ENCODE measurements around the gene HNRNPA2B1.
"Not testable (repeated sequence)": the region's sequence is repeated elsewhere in the genome, so short reads cannot be mapped to it uniquely, and the experiment has no call there.

Gene HNRNPA2B1

DNA sequence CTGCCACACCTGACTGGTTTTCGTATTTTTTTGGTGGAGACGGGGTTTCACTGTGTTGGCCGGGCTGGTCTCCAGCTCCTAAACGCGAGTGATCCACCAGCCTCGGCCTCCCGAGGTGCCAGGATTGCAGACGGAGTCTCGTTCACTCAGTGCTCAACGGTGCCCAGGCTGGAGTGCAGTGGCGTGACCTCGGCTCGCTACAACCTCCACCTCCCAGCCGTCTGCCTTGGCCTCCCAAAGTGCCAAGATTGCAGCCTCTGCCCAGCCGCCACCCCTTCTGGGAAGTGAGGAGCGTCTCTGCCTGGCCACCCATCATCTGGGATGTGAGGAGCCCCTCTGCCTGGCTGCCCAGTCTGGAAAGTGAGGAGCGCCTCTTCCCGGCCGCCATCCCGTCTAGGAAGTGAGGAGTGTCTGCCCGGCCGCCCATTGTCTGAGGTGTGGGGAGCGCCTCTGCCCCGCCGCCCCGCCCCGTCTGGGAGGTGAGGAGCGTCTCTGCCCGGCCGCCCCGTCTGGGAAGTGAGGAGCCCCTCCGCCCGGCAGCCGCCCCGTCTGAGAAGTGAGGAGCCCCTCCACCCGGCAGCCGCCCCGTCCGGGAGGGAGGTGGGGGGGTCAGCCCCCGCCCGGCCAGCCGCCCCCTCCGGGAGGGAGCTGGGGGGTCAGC lies 52.8 kb downstream of the HNRNPA2B1 start:
- DNase-seq (ENCODE audit: low read depth in 3 of 3, low spot score in 1 of 3): not testable (repeated sequence)

- DNase-seq (ENCODE audit: low read depth in 3 of 3, low spot score in 1 of 3): no peak
Measured at GRCh38 chr7:26147030-26147429, 53.5 kb downstream of the HNRNPA2B1 start.

GRCh38 chr7:26145238-26145637 lies 55.3 kb downstream of the HNRNPA2B1 start:
- no peak for DNase-seq (ENCODE audit: low read depth in 3 of 3, low spot score in 1 of 3)

DNA sequence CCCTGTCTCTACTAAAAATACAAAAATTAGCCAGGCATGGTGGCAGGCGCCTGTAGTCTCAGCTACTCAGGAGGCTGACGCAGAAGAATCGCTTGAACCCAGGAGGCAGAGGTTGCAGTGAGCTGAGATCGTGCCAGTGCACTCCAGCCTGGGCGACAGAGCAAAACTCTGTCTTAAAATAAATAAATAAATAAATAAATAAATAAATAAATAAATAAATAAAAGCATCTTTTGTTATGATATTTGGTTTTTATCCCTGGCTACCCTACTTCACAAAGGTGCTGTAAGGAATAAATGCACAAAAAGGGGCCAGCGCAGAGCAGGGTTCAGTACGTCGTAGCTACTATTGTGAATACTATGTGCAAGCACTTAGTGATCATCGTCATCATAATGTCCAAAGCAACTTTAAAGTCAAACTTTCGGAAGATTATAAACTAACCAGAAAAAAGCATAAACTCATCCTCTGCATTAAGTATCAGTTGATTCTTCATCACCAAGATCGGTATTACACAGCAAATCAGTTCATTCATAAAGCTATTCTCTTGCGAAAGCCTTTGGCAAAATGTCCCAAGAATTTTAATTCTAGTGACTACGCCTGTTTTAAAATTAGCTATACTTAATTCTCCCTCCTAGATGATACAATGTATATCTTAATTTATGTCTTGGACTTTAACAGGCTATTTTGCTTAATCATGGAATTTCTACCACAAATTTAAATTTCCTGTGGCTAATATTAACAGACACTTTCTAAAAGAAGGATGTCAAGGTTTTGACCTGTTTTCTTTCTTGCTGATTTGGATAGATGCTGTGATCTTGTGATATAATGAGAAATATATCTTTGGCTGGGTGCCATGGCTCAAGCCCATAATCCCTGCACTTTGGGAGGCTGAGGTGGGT lies 56.1 kb downstream of the HNRNPA2B1 start:
- DNase-seq (ENCODE audit: low read depth in 3 of 3, low spot score in 1 of 3): no peak

GRCh38 chr7:26143298-26144048 lies 57.1 kb downstream of the HNRNPA2B1 start:
- DNase-seq (ENCODE audit: low read depth in 3 of 3, low spot score in 1 of 3): no peak

DNA sequence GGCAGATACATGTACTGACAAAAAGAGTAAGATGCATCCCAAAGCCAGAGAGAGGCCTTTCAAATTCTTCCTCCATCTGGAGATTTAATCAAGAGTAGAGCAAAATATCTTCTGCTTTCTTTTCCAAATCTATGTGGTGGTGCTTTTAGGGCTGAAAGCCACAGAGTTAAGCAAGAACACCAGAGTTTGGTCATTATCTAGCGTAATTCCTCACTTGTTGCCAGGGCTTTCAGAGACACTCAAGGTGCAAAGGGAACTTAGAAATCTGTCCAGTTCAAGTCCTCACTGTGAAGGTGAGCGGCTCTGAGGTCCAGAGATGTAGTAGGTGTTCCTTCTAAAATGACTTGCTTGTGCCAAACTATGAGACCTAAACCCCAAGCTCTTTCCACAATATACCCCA lies 59.5 kb downstream of the HNRNPA2B1 start:
- DNase-seq (ENCODE audit: low read depth in 3 of 3, low spot score in 1 of 3): no peak

DNA sequence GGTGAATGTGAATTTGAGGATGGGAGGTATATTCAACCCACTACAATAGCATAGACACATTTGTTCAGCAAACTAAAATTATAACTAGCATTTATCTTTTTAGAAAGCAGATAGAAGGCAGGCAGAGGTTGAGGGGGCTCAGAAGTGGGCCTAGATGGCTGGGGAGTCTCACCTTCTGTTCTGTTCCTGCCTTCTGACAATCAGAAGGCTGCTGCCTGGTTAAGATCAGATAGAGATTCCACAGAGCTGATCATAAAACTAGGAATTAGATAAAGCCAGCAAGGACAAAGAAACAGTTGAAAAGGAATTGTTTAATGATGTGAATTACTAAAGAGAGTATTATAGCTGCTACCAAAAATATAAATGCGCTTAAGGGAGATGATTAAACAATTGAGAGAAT lies 60.2 kb downstream of the HNRNPA2B1 start:
- no peak for DNase-seq (ENCODE audit: low read depth in 3 of 3, low spot score in 1 of 3)

All from stimulated activated CD4-positive, alpha-beta T cell treated with anti-CD3 and anti-CD28 coated beads, TNF-alpha, amount 100 ng/mL, for 1 hour (primary cell).